NCI-H345 treated with DMSO at 0.1 percent for 48 hours (cell line): Measurements from ENCODE around the gene MYBPH.
A peak's percentile ranks its signal among the peaks of the same experiment; 100 is the strongest.

Source experiments
- DNase-seq: peaks from one replicate; lab custom pipeline; 2025; ENCODE audit not compliant: unreplicated experiment; lab: John Stamatoyannopoulos, UW

MYBPH gene

GRCh38 chr1:203175237-203175826 lies at the start of gene MYBPH:
Gene MYBPH (minus strand): TSS chr1:203175826. CDS start chr1:203175755, 71 bp downstream.
- no peak for DNase-seq

- no peak for DNase-seq
Observed at GRCh38 chr1:203225071-203225470, 49.4 kb upstream of the MYBPH start.

- no peak for DNase-seq
Observed at GRCh38 chr1:203223012-203223775, 47.6 kb upstream of the MYBPH start.

GRCh38 chr1:203219934-203220333 lies 44.3 kb upstream of the MYBPH start:
- DNase-seq: no peak

- DNase-seq: no peak
Observed at GRCh38 chr1:203219171-203219570, 43.5 kb upstream of the MYBPH start.

- no peak for DNase-seq
Observed at GRCh38 chr1:203217668-203218067, 42.0 kb upstream of the MYBPH start.

GRCh38 chr1:203217139-203217655 lies 41.6 kb upstream of the MYBPH start:
- no peak for DNase-seq

GRCh38 chr1:203216274-203217138 lies 40.9 kb upstream of the MYBPH start:
- peak; percentile 50 for DNase-seq

GRCh38 chr1:203215573-203215972 lies 39.9 kb upstream of the MYBPH start:
- no peak for DNase-seq

GRCh38 chr1:203214871-203215270 lies 39.2 kb upstream of the MYBPH start:
- no peak for DNase-seq

- no peak for DNase-seq
Observed at GRCh38 chr1:203213126-203213525, 37.5 kb upstream of the MYBPH start.

- DNase-seq: no peak
Observed at GRCh38 chr1:203211812-203212211, 36.2 kb upstream of the MYBPH start.

- DNase-seq: no peak
Observed at GRCh38 chr1:203210988-203211387, 35.4 kb upstream of the MYBPH start.

- DNase-seq: no peak
Observed at GRCh38 chr1:203210350-203210749, 34.7 kb upstream of the MYBPH start.

- DNase-seq: no peak
Observed at GRCh38 chr1:203208181-203208580, 32.6 kb upstream of the MYBPH start.

GRCh38 chr1:203207751-203208150 lies 32.1 kb upstream of the MYBPH start:
- no peak for DNase-seq

- no peak for DNase-seq
Observed at GRCh38 chr1:203206129-203206687, 30.6 kb upstream of the MYBPH start.

GRCh38 chr1:203204756-203205155 lies 29.1 kb upstream of the MYBPH start:
- no peak for DNase-seq

- no peak for DNase-seq
Observed at GRCh38 chr1:203202431-203203245, 27.0 kb upstream of the MYBPH start.

- no peak for DNase-seq
Observed at GRCh38 chr1:203201516-203202205, 26.0 kb upstream of the MYBPH start.
